ENCODE results near the gene MYH15.
"Not testable (repeated sequence)": the region's sequence is repeated elsewhere in the genome, so short reads cannot be mapped to it uniquely, and the experiment has no call there.

Gene MYH15

DNA sequence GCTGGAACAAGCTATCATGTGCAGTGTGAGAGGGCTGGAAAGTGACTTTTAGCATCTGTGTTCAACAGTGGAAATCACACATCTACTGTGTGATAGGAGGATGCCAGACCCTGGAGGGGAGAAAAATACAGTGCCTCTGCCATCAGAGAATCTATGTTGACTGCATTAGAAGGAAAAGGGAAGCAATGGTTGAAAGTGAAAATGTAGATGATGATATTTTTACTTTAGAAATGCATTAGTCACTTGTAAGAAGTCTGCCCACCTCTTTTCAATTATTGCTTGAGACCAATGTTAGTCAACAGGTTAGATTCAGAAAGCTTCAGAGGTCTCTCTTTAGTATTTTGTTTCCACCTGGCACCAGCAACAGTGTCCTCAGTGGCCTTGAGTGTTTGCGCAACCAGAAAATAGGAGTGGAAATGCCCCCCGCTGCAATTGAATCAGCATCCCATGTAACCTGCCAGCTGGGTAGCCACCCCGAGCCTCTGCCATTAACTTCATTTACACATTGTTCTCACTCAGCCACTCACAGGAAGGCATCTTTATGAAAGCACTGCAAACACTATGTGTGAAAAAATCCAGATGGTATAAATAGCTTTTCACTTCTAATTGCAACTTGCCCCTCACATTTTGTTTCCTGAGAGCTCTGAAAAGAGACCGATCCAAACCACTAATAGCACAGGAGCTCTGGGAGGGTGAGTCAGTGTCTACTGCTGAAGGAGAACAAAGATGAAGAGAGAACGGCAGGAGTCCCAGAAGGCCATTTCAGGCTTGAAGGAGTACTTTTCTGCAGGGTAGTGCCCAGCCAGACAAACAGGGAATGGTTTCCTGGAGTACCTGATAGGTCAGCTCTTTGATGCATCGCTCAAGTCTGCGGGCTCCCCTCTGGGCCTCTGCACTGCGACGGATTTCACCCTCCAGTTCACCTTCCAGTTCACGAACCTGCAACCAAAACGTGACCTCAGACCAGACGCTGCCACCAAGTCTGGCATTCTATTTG is 122.0 kb downstream of the MYH15 start:
- DNase-seq (ENCODE audit: low read depth, low spot score) = no peak

DNA sequence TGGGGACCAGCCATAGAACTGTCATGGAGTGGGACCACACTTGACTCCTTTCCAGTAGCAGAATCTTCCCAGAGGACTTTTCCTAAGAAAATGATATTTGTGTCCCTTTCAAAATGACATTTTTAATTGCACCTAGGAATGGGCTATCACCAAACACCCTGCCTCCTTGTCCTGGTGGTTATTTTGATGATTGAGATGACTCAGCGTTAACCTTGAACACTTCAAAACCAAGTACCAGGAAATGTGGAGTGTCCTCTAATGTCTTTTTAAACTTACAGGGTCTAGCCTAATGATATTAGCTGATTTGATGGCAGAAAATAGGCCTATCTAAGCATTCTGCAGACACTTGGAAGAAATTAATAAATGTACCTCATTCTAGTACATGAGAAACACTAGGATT is 123.3 kb downstream of the MYH15 start:
- no peak for DNase-seq (ENCODE audit: low read depth, low spot score)

DNA sequence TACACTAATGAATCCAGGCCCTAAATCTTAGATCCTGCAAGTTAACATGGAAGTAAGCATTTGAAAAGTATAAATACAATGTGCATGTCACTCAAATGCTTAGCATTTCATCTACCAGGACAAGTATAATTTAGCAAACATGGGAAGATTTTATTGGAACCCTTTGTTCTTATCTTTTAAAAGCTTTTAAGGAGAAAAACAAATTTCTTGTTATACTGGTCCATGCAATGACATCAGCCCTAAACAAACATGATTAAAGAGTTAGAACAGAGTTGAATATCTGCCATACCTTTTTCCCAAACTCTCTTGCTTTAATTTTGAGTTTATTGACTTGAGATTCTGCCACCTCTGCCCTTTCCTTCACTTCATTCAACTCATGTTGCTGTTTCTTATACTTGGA is 127.1 kb downstream of the MYH15 start:
- no peak for DNase-seq (ENCODE audit: low read depth, low spot score)

DNA sequence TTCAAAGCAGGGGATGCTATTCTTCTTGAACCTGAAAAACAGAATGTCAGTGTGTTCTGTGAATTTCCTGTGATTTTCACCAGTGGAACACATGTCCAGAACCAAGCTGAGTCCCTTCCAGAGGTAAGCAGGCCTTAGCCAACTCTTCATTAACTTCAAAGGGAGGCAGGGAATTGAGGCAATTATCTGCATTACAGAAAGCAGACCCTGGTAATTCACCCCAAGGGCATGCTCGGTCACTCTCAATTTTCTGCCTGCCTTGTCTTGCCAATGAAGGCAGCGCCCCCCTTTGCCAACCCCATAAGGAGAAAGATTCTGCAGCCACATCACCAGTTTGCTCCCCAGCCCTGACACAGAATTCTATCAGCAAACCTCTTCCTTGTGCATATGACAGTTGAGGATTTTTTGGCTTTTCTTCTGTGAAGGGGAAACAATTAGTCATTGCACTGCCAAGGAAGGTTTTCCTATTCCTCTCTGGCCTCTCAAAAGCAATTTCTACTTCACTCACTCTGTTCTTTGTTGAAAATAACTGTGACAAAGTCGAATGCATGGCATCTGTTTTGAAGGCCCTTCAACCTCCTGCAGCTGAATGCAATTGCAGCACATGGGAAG is 128.8 kb downstream of the MYH15 start:
- no peak for DNase-seq (ENCODE audit: low read depth, low spot score)

DNA sequence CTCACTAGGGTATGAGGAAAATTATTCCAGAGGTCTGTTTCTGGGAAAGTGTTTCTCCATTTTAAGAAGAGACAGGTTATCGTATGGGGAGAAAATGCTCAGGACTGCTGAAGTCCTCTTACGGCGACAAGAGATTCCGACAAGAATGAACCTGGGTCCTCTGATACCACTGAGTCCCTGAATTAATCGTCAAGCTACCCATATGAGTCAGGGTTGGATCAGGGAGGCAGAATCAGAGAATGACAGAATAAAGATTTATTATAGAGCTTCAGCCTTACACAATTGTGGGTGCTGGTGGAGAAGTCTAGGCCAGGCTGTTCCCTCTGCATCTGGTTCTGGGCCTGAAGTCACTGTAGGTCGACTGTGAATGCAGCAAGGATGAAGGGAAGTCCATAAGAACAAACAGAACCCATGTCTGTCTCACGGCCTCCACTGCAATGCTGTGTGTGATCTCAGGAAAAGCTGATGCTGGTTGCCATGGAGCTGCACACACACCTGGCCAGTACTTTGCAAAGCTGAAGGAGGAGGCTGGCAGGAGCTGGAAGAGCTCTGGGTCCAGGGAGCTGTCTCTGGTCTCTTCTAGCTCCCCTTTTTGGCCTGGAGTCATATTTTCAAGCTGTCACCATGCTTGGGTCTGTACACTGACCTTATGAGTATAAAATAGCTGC is 130.1 kb downstream of the MYH15 start:
- no peak for DNase-seq (ENCODE audit: low read depth, low spot score)

DNA sequence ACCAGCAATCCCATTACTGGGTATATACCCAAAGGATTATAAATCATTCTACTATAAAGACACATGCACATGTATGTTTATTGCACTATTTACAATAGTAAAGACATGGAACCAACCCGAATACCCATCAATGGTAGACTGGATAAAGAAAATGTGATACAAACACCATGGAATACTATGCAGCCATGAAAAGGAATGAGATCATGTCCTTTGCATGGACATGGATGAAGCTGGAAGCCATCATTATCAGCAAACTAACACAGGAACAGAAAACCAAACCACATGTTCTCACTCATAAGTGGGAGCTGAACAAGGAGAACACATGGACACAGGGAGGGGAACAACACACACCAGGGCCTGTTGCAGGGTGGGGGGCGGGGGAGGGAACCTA is 131.4 kb downstream of the MYH15 start:
- DNase-seq (ENCODE audit: low read depth, low spot score) = not testable (repeated sequence)

DNA sequence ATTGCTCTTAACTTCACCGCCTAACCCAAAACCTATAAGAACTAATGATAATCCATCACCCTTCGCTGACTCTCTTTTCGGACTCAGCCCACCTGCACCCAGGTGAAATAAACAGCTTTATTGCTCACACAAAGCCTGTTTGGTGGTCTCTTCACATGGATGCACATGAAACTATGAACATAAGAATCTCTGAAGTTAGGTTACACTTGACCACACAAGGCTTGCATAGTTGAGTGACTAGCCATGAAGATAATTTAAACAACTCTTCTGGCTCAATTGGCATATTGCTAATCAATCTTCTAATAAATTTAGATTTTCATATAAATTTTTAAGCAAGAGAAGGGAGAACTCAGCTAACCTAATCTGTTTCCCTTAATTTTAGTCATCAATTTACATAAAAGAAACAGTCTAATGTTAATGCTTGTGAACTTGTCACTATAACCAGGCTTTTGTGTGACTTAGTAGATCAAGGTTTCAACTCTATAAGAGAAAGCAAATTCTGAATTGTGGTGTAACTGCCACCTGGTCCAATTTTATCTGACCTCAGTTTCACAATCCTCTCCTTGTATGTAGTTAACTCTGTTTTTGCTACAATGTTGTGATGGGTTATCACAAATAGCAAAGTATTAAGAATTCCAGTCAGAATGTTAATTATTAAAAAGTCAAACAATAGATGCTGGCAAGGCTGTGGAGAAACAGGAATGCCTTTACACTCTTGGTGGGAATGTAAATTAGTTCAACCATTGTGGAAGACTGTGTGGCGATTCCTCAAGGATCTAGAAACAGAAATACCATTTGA is 132.0 kb downstream of the MYH15 start:
- DNase-seq (ENCODE audit: low read depth, low spot score) = no peak

DNA sequence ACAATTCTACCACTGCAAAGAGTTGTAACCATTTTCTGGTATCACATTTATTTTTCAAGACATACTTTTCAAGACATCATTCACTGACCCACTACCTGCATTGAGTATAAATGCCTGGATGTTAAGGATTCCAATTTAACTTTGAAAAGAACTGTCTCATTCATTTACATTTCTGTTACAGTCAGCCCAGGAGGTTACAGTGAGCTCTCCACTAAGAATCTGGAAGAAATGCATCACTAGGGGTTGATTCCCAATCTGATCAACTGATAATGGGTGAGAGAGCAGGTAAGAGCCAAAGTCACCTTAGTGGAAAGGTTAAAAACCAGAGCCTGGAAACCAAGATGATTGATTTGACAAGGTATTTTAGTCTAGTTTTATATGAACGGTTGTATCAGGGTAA is 133.0 kb downstream of the MYH15 start:
- DNase-seq (ENCODE audit: low read depth, low spot score) = no peak

DNA sequence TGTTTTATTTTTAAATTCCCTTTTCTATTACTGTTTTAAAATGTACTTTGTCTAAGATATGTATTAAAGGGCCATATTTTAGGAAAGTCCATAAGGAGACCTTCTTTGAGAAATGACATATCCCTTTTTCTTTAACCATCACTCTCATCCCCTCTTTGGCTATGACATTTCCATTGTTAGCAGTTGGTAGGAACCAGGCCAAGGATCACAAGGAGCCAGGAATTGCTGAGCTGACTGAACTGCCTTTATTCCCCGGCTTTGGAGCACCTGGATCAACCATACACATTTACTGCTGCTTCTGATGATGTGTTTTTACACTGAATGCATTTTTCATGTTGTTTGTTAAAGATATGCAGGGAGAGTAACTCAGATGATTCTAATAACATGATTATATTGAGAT is 134.4 kb downstream of the MYH15 start:
- no peak for DNase-seq (ENCODE audit: low read depth, low spot score)

DNA sequence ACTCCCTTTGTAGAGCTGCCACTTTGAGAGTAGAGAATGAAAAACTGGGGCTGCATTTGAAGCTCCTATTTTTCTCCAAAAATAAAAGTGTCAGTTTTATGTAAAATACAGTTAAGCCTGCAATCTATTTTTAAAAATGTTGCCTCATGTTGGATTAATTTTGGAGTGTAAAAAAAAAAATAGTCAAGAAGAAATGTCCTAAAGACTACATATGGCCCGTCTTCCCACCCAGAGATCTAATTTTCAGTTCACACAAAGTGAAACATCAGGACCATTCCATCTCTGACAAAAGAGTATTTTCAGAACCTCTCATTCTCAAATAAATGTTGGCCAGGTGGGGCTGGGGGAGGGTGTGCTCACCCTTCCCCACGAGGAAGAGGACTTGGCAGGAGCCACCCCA is 151.4 kb downstream of the MYH15 start:
- DNase-seq (ENCODE audit: low read depth, low spot score) = no peak

DNA sequence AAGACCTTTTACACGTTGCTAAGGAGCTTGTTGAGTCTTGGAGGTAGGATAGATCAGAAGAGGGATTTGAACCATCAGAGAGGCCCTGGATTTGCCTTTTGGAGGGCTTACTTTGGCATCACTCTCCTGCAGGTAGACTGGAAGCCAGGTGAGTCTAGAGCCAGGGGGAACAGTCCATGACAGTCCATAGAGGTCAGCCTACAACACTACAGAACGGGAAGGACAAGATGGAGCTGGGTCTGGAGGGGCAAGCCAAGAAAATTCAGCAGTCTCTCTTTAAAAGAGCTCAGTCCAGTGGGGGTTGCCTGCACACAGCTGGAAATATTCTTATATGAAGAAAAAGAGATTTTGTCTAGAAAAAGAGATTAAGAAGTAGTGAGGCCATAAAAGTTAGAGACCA is 153.4 kb downstream of the MYH15 start:
- no peak for DNase-seq (ENCODE audit: low read depth, low spot score)

DNA sequence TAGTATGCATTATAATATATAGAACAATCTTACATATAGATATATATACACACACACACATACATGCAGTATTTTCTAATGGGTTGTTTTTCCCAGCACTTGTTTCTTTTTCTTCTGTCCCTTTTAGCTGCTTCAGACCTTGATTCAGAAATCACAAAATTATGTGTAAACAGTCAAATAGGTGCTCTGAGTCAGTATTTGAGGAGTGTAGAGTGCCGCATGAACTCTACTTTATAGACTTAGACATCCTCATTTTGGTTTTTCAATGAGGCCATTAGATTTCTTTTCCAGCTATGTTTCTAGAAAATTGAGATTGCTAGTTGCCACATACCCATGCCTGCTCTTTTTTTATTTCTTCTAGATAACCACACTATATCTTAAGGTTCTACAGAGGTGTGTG is 155.8 kb downstream of the MYH15 start:
- no peak for DNase-seq (ENCODE audit: low read depth, low spot score)

DNA sequence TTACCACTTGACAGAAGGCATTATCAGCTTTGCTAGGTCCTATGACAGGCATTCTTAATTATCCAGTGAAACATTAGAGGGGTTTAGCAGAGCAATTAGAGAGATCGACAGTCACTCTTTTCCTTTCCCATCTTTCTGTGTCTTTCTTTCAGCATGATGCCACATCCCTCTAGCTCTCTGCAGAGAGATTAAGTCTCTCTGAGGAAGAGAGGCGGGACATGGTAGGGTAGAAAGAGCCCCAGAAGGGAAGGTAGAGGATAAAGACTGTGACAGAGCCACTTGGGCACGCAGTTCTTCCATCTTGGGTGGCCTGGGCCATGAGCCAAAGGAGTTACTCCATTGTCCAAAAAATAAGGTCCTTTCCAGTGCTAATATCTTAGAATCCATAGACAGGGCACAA is 158.2 kb downstream of the MYH15 start:
- DNase-seq (ENCODE audit: low read depth, low spot score) = no peak

DNA sequence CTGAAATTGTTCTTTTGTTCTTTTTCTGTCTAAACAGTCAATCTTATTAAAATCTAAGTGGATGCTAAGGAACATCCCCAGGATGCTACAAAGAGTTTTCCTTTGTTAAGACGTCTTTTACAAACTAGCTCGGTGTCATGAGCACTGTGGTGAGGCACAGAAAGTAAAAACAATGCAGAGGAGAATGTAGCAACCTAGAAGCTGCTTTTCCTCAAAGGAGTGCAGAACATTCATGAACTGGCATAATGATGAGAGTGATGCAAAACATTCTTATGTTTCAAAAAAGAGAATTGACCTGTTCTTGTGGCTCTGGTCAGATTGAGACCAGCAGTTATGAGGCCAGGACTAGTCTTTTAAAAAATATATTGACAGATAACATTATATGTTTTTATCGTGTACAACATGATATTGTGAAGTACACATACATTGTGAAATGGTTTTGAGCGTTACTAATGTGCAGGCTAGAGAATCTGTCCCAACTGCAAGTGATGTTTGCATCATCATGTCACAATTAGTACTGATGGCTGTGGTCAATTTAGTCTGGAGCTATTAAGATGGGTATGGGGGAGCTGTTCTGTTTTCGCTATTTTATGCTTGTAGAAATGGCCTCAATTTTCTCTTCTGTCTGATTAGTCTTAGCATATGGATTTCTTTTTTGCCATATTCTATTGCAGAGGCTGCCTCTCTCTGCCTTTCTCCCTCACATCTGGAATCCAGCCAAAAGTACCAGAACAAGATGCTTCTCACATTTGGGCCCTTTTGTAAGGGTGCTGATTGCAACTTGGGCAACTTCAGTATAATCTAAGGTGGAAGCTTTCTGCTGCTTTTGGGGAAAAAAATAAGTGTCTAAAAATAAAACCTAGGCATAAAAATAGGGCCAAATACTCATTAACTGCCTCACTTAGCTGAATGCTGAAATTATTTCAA is 163.8 kb downstream of the MYH15 start:
- DNase-seq (ENCODE audit: low read depth, low spot score) = no peak

DNA sequence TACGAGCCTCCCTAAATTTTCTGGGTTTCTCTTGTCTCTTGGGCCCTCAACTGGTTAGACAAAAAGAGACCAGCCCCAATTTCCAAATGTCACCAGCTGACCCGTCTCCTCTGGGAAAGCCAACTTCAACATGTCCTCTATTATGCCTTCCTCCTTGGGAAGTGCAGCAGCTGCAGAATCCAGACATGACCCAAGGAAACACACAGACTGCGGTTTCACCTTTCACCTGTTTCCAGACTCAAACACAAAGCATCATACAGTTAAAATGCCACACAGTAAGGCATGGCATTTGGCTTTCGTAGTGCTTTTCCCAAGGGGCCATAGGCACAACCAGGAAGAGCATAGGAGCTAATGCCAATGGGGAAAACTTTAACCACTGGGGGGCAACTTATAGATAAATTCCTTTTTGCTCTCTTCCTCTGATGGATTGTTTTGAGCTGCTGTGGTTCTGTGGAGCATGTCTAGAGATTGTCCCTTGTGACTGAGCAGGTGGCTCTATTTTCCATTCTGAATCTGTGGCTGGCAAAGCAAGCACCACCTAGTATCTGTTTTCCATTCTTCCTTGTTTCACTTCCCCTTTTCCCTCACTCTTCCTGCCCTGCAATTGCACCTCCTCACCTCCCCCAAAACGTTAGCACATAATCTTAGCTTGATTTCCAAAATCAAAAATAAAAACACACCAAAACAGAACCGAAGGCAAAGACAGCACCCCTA is 164.7 kb downstream of the MYH15 start:
- DNase-seq (ENCODE audit: low read depth, low spot score) = no peak

DNA sequence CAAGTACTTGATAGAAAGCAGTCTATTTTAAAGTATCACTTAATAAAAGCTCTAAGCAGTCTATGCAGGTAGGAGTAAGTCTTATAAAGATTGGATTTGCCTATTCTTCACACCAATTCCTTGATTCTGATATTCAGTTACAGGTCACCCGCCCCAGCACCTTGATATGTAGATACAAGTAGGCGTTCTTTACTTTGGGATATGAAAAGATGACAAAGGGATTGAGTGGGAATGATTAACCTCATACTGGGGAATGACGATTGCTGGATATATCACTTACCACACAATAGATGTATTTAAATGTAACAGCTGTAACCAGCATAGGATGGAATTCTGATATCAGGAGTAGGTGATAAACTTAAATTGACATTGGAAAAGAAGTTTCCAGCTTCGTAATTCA is 166.9 kb downstream of the MYH15 start:
- DNase-seq (ENCODE audit: low read depth, low spot score) = no peak

DNA sequence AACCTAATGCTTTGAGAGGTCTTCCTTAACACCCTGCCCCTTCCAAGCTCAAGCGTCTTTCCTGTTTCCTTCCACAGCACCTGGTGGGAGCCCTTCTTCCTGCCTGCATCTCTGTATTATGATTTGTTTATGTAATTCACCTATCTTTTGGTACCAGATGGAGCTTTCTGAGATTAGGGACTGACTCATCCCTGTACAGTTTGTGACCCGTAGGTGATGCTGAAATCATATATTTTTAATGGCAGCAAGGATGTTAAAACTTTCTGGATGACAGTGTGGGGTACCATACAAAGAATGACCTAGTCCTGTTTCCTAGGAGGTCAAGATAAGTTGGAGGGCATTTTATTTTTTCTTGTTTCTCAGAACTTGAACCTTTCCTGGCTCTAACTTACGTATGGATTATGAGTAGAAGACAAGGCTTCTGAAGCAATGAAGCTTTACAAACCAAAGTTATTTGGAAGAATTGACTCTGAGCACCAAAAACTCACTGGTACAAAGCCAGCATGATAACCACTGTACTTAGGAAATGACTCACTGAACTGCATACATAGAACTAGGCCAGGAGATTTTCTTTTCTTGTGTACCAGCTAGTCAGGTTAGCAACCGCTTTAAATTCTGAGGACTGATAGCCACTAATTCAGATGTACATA is 167.4 kb downstream of the MYH15 start:
- no peak for DNase-seq (ENCODE audit: low read depth, low spot score)

DNA sequence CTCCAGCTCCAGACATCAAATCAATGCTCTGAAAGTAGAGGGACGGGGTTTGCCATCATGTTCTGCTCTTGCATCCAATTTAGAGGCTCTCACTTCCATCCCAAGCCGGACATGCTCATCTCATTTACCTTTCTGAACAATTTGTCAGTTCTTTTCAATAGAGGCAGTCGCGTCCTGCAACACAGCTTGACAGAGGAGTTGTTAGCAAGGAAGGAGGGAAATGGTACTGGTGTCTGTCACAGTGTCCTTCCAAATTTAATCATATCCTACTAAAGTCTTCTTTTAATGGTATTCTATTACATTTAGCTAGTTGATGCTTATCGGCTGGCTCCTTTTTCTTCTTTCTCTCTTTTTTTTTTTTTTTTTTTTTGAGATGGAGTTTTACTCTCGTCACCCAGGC is 168.5 kb downstream of the MYH15 start:
- no peak for DNase-seq (ENCODE audit: low read depth, low spot score)

DNA sequence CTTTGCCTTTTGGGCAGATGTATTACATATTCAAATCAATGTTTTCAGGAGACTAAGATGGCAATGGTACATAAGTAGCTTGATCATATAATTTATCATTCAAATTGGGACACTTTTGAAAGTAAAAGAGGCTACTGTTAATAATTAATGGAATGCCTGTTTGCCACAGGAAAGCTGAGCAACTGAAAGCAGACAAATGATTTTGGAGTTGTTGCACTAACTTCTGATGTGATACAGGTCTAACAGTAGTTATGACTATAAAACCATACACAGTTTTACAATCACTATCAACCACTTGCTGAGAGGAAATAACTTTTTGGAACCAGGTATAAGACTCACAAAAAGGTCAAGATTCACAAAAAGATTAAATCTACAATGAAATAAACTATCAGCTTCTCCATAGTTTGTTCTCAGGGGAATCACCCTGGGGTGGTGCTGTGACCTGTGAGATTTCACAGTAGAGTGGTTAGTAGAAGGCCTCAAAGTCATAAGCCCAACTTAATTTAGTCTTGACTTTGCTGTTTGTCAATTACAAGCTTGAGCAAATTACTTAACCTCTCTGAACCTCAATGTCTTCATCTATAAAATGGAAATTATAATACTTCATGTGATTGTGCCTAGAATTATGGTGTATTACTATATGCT is 171.4 kb downstream of the MYH15 start:
- DNase-seq (ENCODE audit: low read depth, low spot score) = no peak
